Measurements from ENCODE around the gene STARD8.
"Not testable (repeated sequence)": the region's sequence is repeated elsewhere in the genome, so short reads cannot be mapped to it uniquely, and the experiment has no call there.

Gene STARD8

DNA sequence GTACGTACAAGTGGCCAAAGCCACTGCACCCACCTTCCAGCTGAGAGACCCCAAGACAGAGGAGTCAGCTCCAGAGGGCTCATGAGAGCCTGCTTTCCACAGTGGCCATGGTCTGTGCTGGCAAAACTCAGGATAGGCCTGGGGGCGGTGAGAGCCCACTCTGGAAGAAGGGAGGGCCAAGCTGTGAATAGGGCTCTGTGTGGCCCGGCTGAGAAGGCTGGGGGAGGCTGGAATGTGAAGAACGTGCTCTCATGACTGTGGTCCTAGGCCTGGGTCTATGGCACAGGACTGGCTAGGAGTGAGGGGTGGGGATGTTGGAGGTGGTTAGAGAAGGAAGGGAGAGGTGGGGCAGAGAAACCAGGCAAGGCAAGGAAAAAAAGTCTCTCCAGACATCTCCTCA lies 13.3 kb downstream of the STARD8 start:
- no peak for DNase-seq

DNA sequence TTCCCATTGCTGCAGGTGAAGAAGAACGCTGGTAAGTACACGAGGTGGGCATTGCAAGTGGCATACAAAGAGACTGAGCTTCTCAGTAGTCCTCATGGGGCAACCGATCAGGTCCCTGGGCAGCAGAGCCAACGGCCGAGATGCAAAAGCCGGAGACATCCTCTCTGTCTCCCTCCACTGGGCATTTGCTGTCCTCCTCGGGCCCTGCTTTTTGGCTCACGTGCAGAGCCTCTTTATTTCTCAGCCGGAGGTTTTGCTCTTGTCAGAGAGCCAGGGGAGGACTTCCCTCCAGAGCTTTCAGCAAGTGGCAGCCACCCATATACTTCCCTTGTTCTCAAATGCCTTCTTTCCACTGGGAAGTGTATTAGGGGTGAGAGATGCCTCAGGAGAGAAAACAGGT lies 18.0 kb downstream of the STARD8 start:
- no peak for DNase-seq

GRCh38 chrX:68666580-68666979 lies 19.1 kb downstream of the STARD8 start:
- DNase-seq = no peak

- no peak for DNase-seq
Measured at GRCh38 chrX:68669094-68669860, 21.8 kb downstream of the STARD8 start.

- DNase-seq = no peak
Measured at GRCh38 chrX:68669871-68670270, 22.4 kb downstream of the STARD8 start.

DNA sequence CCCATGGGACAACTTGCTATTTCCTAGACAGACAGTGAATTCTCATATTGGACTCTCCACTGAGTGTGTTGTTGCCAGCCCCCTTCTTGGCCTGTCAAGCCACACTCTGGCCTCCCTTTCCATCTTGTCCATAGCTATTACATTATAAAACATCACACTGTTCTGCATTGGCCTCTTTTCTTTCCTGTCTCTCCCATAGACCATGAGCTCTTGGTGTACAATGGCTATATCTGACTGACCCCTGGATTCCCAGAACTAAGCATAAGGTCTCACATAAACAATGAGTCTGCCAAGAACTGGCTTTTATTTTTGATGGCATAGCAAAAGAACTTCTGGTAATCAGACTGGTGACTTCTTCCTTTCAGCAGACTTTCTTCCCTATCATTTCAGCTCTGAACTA lies 23.8 kb downstream of the STARD8 start:
- no peak for DNase-seq

GRCh38 chrX:68672581-68673318 lies 25.3 kb downstream of the STARD8 start:
- no peak for DNase-seq

- no peak for DNase-seq
Measured at GRCh38 chrX:68675571-68675970, 28.1 kb downstream of the STARD8 start.

DNA sequence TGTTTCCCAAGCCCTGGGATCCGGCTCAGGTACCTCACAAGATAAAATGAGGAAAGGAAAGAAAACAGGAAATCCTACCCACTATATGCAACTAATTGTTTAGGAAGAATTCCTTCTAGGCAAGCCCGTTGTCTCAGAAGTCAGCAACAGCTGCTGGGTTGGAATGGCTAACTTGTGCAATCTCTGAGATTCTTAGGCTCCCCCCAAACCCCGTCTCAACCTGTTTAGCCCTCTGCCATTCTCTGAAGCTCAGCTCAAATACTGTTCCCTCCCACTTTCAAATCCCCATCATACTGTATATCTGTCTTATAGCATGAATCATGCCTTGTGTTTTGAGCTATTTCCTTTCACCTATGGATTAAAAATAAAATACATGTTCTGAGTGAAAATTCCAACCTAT lies 28.9 kb downstream of the STARD8 start:
- DNase-seq = no peak

DNA sequence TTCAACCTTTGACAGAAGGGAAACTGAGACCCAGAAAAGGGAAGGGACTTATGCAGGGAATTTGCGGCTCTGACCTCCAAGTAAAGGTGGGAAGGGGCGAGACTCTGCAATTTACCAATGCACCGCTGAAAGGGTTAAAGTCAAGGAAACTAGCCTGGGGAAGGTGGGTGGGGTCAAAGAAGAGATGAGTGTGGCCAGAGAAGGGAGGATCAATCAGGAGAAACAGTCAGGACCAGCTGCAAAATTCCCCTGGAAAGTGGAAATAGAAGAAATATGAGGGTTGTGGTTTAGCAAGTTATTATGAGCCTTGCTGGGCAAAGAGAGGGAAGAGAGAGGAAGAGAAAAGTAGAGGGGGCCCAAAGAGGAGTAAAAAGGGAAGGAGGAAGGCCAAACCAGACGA lies 30.5 kb downstream of the STARD8 start:
- DNase-seq = no peak

DNA sequence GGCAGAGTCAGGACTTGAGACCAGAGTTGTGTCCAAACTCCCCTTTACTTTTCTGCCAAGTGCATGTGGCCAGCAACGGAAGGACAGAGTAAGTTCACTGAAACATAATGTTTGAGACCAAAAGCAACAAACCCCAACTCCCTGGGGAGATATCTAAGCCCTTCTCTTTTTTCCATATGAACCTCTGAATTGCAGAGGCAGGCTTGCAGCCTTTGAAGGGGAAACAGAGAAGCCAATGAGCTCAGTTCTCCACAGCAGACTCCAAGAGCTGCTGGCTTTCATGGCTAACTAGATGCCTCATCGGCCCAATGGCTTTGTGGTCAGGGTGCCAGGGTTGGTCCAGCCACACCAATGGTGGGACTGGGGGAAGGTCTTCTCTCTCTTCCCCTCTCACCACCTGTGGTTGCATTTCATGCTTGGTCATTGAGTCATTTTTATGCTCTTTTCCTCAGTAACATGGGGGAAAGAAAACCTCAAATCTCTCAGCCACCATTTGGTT lies 34.0 kb downstream of the STARD8 start:
- no peak for DNase-seq

GRCh38 chrX:68682790-68683189 lies 35.3 kb downstream of the STARD8 start:
- DNase-seq = no peak

DNA sequence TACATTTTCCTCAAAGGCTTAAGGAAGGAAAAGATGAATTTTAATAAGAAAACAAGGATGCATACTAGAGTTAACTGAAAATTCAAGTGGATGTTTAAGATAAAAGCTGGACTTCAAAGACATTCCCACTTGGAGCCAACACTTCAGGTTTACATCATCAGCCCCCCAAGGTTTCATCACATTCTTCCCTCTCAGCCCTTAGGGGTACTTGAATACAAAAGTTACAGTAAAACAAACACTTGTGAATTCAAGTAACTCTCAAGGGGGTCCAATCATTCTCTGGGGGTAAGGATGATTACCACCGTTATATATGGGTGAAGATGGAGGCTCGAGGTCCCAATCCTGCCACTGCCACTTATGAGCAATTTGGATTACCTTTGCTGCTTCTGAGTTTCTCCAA lies 36.1 kb downstream of the STARD8 start:
- DNase-seq = no peak

DNA sequence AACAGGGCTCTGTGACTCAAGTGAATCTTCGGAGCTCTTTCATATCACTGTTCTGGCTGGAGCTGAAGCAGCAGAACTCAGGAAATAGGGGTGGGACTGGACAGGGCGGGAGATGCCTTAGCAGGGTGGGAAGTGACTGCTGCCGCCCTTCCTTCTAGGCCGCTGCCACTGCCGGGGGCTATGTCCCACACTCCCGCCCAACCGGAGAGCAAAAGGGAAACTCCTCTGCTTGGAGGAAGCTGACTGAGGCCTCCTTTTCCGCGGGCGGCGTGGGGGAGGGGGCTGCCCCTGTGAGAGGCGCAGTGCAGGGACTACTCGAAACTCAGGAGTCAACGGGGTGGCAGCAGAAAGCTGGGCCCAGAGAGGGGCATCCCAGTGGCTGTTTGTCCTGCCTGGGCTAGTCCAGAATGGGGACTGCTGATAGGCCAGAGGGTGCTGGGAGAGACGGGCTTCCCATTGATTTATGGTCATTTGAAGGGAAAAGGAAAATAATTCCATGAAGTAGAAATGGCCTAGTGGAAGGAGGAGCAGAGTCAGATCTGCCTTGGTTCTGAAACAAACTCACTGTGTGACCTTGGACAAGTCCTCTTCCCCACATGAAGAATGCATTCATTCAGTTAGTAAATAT lies 36.9 kb downstream of the STARD8 start:
- no peak for DNase-seq

GRCh38 chrX:68684919-68685304 lies 37.4 kb downstream of the STARD8 start:
- no peak for DNase-seq

GRCh38 chrX:68685685-68686084 lies 38.2 kb downstream of the STARD8 start:
- no peak for DNase-seq

DNA sequence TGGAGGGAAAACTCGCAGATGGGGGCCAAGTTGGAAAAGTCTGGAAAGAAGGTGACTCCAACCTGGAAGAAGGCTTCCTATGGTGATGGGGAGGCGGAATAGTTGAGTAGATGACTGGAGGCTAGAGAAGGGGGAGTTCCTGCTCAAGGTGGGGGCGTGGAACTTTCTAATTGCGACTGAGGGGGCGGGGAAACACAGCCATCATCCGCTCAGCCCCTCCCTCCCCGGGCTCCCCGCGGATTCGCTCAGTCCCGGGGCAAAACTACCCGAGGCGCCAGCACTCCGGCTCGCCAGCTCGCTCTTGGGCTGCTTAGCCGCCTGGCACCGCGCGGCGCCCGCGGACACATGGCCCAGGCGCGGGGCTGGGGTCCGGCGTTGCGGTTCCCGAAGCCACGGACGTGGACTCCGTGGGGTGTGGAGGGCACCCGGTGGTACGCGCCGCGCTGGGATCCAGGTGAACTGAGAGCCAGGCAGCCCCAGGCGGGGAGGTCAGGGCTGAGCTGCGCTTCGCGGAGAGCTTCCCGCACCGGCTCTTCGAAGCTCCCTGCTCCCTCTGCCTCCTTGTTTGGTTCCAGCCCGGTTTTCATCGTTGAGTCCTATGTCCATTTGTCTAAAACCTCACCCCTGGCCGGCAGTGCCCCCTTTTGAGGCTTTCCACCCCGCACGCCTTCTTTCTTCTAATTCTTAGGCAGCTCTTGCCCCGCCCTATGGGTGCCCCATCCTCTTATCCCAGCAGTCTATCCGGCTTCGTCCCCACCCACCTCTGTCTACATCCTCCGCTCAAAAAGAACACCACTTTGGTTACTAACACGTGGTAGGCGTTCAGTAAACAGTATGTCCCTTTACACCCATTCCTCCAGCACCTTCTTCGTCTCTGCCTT lies 38.9 kb downstream of the STARD8 start:
- DNase-seq = peak; percentile 27

- DNase-seq = not testable (repeated sequence)
Measured at GRCh38 chrX:68688931-68689330, 41.5 kb downstream of the STARD8 start.

- no peak for DNase-seq
Measured at GRCh38 chrX:68690936-68691501, 43.6 kb downstream of the STARD8 start.

- no peak for DNase-seq
Measured at GRCh38 chrX:68691921-68692320, 44.5 kb downstream of the STARD8 start.

- no peak for DNase-seq
Measured at GRCh38 chrX:68692651-68693050, 45.2 kb downstream of the STARD8 start.

Data from NCI-H82 (cell line).